Thoracic aorta (tissue), 2 donors: ENCODE measurements around the gene ASAP2. TPM values are rescaled to one million over a fixed set of nuclear protein-coding genes. Genes with fewer than 3 reads are reported as not detected.

ENCODE experiments used
- ATAC-seq: fragments of 150-250 bp; one replicate; pipeline ENCODE4 v1.8.0; 2017; ENCODE audit warnings: low read depth; ENCODE audit not compliant: insufficient number of reproducible peaks, low FRiP score
- DNase-seq: peaks from one replicate; pipeline ENCODE4 v3.0.0-alpha.2; 2020; ENCODE audit warnings: low spot score
- H3K27ac ChIP-seq, 2 donors: fragments of 200-600 bp; sonication (generic); 1 replicate in 1 of 2; 2 replicates in 1 of 2; pipeline ENCODE4 v1.5.1; 2016; ENCODE audit warnings: mild to moderate bottlenecking in 2 of 2, moderate library complexity in 2 of 2
- H3K27me3 ChIP-seq: fragments of 200-600 bp; sonication (generic); replicated peaks from 2 replicates; pipeline ENCODE4 v1.6.0; 2016; ENCODE audit warnings: mild to moderate bottlenecking; ENCODE audit not compliant: insufficient read depth
- H3K36me3 ChIP-seq: fragments of 200-600 bp; sonication (generic); one replicate; pipeline ENCODE4 v1.5.1; 2016
- H3K4me1 ChIP-seq, 2 donors: fragments of 200-600 bp; sonication (generic); 1 replicate in 1 of 2; 2 replicates in 1 of 2; pipeline versions ENCODE4 v1.5.1 to v1.6.0; 2016; ENCODE audit warnings: low read depth in 2 of 2, mild to moderate bottlenecking in 1 of 2; ENCODE audit not compliant: control insufficient read depth in 1 of 2
- H3K4me3 ChIP-seq: fragments of 200-600 bp; sonication (generic); 2 replicates; pipeline ENCODE4 v1.5.1; 2016; ENCODE audit warnings: mild to moderate bottlenecking
- H3K9me3 ChIP-seq: fragments of 200-600 bp; sonication (generic); 2 replicates; pipeline ENCODE4 v1.5.1; 2016
- total RNA-seq, 2 donors: library from RNA; depleted of rRNA; stranded (reverse); fragments of >200 nt; gene quantifications; one replicate each; pipeline versions ENCODE4 v1.1.0 to v1.2.3, GENCODE V29; 2016
- TF ChIP-seq, protein P1 (sequence below): fragments of 200-600 bp; sonication (generic); IDR thresholded peaks from one replicate; pipeline ENCODE4 v1.5.1; 2019; ENCODE audit warnings: antibody characterized with exemption

ASAP2 gene
- total RNA-seq = 100 to 1,000 TPM in 1 of 2 donors, 10 to 100 TPM in 1; 58.1 to 102 TPM

DNA sequence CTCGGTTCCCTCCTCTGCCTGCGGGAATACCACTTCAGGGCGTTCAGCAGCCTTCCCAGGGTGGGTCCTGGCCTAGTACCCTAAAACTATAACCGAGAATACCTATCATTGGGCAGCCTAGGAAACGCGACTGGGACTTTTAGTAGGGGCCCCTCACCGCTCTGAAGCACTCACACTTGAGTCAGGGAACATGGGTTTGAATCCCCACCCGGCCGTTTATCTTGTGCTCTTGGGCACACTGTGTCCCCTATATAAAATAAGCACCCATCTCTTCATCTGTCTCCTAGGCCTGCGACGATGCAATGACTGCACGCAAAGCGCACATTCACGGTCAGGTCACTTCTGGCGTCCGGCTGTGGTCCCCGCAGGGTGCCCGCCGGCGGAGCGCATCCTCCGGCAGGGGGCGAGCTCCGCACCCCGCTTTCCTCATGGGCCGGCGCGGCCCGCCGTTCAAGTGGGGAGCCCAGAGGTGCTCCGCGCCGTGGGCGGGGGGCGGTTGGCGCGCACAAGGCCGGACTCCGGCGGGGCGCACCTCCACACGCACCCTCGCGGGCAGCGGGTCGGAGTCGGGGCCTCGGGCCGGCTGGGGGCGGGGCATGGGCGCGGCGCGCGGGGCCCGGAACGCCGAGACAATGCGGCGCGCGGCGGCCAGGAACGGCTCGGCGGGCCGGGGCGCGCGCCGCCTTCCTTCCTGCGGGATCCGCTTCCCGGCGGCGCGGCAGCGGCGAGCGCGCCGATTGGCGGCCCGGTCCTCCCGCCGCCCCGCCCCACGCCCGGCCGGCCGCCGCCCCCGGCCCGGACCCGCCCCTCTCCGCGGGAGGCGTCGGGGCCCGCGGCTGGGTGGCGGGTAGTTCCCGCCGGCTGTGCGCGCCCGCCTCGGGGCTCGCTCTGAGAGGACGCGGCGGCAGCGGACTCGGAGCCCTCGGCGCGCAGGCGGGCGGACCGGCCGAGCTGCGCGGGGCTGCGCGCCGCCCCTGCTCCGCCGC, at the start of gene ASAP2:
Gene ASAP2 (plus strand): TSS at position 850 of the 986 bp plus-strand sequence. CDS start 293 bp downstream, outside the sequence.
- H3K36me3 ChIP-seq = no peaks in the 10 kb centered on the region
- H3K4me3 ChIP-seq = peak within 1 kb of the TSS; percentile 91
- H3K4me1 ChIP-seq = peaks cover 16 to 36% of the 10 kb centered on the region in 2 donors
- DNase-seq = no peak
- ATAC-seq = peak; percentile 48
- H3K27ac ChIP-seq = peak within 1 kb of the TSS; percentile 92 to 96
- TF ChIP-seq, protein P1, sequence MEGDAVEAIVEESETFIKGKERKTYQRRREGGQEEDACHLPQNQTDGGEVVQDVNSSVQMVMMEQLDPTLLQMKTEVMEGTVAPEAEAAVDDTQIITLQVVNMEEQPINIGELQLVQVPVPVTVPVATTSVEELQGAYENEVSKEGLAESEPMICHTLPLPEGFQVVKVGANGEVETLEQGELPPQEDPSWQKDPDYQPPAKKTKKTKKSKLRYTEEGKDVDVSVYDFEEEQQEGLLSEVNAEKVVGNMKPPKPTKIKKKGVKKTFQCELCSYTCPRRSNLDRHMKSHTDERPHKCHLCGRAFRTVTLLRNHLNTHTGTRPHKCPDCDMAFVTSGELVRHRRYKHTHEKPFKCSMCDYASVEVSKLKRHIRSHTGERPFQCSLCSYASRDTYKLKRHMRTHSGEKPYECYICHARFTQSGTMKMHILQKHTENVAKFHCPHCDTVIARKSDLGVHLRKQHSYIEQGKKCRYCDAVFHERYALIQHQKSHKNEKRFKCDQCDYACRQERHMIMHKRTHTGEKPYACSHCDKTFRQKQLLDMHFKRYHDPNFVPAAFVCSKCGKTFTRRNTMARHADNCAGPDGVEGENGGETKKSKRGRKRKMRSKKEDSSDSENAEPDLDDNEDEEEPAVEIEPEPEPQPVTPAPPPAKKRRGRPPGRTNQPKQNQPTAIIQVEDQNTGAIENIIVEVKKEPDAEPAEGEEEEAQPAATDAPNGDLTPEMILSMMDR = peak; percentile 79
- no peaks in the 10 kb centered on the region for H3K9me3 ChIP-seq
- H3K27me3 ChIP-seq = no peaks in the 10 kb centered on the region

- Histone ChIP-seq H3K36me3 (no peaks in the 10 kb centered on the region), H3K27me3 (no peaks in the 10 kb centered on the region), H3K4me3 (no peak overlapping the region), H3K9me3 (no peaks in the 10 kb centered on the region), H3K27ac (no peak overlapping the region), H3K4me1 (peaks cover 11 to 18% of the 10 kb centered on the region in 2 donors)
- no peak for ATAC-seq
- DNase-seq = no peak
- TF ChIP-seq, protein P1 = no peak
These were observed 47.5 kb upstream of the ASAP2 start for GRCh38 chr2:9158786-9159779.

GRCh38 chr2:9160732-9161131, 45.9 kb upstream of the ASAP2 start:
- DNase-seq = no peak
- no peaks in the 10 kb centered on the region for H3K9me3 ChIP-seq
- no peaks in the 10 kb centered on the region for H3K36me3 ChIP-seq
- TF ChIP-seq, protein P1 = no peak
- no peaks in the 10 kb centered on the region for H3K27me3 ChIP-seq
- no peak overlapping the region for H3K4me3 ChIP-seq
- H3K27ac ChIP-seq = no peak overlapping the region
- ATAC-seq = no peak
- H3K4me1 ChIP-seq = peaks cover 12 to 20% of the 10 kb centered on the region in 2 donors

DNA sequence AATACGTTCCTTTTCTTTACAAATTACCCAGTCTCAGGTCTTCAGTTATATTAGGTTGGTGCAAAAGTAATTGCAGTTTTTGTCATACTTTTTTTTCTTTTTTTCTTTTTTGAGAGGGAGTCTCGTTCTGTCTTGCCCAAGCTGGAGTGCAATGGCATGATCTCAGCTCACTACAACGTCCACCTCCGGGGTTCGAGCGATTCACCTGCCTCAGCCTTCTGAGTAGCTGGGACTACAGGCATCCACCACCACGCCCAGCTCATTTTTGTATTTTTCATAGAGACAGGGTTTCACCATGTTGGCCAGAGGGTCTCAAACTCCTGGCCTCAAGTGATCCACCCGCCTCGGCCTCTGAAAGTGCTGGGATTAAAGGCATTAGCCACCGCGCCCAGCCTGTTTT, 43.8 kb upstream of the ASAP2 start:
- TF ChIP-seq, protein P1 = no peak
- DNase-seq = no peak

More for the DNA sequence above, 43.8 kb upstream of the ASAP2 start:
- Histone ChIP-seq H3K27me3 (no peaks in the 10 kb centered on the region), H3K4me3 (peak overlapping the region; percentile 33), H3K36me3 (no peaks in the 10 kb centered on the region), H3K27ac (peak overlapping the region; percentile 77 to 79), H3K4me1 (peaks cover 12 to 20% of the 10 kb centered on the region in 2 donors), H3K9me3 (no peaks in the 10 kb centered on the region)
- no peak for ATAC-seq
